Cerebellar nuclear complex (tissue), 1 donor: ENCODE data around the gene NYNRIN.

Experiments
- DNase-seq, 2 experiments: peaks; one replicate each; lab custom pipeline; 2025; lab: John Stamatoyannopoulos, UW

Gene NYNRIN

GRCh38 chr14:24392325-24393091 lies 6.3 kb upstream of the NYNRIN start:
- DNase-seq, result no peak

DNA sequence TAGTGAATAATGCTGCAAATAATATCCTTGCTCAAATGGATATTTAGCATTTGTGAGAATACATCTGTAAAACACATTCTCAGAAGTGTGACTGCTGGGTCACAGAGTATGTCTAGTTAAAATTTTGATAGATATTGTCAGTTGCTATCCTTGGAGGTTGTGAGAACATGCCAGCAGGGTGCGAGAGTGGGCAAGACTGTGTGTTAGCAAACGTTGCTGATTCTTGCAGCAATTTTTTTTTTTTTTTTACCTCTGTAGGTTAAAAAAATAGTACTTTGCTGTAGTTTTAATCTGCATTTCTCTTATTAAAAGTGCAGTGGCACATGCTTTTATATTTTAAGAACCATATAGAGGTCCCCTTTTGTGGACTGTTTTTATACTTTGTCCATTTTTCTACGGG lies 4.5 kb upstream of the NYNRIN start:
- no peak for DNase-seq

- no peak for DNase-seq
Observed at GRCh38 chr14:24395609-24396582, 2.9 kb upstream of the NYNRIN start.

GRCh38 chr14:24397639-24398292 lies 1.0 kb upstream of the NYNRIN start:
- no peak for DNase-seq

- DNase-seq, result no peak
Observed at GRCh38 chr14:24398293-24398652, 530 bp upstream of the NYNRIN start.

- DNase-seq, result no peak
Observed at GRCh38 chr14:24399447-24399822, 632 bp downstream of the NYNRIN start.

GRCh38 chr14:24399999-24400718 lies 1.4 kb downstream of the NYNRIN start:
- no peak for DNase-seq

GRCh38 chr14:24401810-24402702 lies 3.3 kb downstream of the NYNRIN start:
- DNase-seq, result no peak

DNA sequence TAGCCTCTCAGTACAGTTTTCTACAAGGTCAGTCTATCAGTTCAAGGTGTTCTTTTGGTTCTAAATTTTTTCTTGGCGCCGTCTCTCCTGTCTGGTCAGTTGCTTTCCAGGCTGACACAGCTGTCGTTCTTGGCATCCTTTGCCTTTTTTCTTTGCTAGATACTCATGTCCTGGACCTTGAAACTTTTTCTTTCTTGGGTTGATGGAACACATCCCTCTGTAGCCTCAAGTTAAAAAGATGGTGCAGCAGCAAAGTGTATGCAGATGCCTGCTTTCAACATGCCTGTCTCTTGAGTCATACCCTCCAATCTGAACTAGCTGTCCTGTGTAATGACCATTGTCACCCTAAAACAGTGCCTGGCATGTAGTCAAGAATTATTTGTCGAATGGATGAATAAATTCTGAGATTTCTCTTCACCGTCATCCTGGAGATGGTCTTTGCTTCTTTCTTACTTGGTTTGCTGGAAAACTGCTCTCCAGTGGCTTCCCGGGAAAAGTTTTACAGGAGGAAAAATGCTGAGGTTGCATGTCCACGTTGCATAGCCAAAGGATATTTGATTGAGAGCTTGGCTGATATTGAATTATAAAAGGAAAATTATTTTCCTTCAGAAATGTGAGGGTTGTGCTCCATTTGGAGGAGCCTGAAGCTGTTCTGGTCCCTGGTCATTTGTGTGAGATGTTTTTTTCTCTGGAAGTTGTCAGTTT lies 4.6 kb downstream of the NYNRIN start:
- DNase-seq, result no peak

GRCh38 chr14:24404814-24405213 lies 6.0 kb downstream of the NYNRIN start:
- DNase-seq, result no peak

- no peak for DNase-seq
Observed at GRCh38 chr14:24406416-24406815, 7.6 kb downstream of the NYNRIN start.

- no peak for DNase-seq
Observed at GRCh38 chr14:24407608-24408325, 9.0 kb downstream of the NYNRIN start.

DNA sequence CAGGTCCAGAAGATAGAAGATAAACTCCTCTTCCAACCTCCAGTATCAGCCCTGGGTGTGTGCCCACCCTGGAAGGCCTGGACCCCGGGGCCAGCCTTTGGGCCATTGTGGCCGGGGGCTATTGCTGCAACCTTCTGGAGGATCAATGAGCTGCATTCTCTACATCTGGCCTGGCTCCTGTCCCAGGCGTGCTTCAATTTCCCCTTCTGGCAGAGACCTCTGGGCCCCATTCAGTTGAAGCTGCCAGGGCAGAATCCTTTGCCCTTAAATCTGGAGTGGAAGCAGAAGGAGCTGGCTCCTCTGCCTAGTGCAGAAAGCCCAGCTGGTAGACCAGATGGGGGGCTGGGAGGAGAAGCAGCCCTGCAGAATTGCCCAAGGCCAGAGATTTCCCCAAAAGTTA lies 10.0 kb downstream of the NYNRIN start:
- DNase-seq, result no peak

DNA sequence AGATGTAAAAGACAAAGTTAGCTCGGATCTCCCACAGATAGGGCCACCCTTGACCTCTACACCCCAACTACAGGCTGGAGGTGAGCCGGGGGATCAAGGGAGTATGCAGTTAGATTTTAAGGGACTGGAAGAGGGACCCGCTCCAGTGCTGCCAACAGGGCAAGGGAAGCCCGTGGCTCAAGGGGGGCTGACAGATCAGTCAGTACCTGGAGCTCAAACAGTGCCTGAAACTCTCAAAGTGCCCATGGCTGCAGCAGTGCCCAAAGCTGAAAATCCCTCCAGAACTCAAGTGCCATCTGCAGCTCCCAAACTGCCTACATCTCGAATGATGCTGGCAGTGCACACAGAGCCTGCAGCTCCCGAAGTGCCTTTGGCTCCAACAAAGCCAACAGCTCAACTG lies 10.4 kb downstream of the NYNRIN start:
- no peak for DNase-seq

DNA sequence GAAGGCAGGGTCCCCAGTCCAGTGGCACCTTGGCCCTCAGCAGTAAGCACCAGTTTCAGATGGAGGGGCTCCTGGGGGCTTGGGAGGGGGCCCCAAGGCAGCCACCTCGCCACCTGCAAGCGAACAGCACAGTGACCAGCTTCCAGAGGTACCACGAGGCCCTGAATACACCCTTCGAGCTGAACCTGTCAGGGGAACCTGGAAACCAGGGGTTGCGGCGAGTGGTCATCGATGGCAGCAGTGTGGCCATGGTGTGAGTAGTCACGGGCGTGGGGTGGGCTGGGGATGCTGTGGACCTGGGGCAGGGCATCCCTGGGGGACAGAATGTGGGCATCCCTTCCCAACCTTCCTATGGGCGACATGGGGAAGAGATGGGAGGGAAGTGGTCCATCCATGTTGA lies 11.2 kb downstream of the NYNRIN start:
- DNase-seq, result no peak

DNA sequence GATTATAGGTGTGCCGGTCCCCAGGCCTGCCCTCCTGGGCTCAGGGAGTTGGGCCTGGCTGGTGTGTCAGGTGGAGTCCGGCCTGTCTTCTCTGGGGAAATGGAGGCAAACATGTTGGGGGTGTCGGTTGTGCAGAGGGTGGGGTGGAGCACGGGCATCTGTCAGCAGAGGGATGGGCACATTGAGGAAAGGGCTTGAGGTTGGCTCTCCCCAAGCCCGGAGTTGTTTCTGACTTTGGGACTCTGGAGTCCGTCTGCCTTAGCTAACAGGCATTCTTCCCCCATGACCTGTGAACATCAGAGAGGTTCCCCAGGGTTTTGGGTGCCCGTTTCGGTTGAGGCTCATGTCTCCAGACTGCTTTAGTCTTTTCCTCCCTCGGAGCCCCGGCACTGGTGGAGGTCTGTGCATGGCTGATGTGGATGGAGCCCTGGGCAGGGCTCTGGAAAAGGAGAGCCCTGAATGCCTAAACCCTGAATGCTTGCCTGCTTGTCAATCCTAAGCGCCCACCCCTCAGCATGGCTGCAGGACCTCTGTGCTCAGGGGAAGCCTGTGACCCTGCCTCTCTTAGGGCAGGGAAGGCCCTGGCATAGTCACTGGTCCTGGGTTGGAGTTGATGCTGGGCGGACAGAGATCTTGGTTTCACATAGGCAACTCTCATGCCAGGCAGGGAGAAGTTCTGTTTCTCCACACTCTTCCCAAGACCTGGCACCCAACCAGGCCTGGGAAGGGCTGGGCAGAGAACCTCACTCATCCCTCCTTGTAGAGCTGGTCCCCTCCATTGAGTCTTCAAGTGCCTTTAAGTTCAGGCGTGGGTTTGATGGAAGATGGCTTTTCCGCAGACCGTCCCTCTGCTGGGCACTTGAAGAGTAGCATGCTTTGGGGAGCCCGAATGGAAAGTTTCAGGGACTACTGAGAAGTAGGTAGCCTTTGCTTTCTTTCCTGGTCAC lies 12.9 kb downstream of the NYNRIN start:
- no peak for DNase-seq

DNA sequence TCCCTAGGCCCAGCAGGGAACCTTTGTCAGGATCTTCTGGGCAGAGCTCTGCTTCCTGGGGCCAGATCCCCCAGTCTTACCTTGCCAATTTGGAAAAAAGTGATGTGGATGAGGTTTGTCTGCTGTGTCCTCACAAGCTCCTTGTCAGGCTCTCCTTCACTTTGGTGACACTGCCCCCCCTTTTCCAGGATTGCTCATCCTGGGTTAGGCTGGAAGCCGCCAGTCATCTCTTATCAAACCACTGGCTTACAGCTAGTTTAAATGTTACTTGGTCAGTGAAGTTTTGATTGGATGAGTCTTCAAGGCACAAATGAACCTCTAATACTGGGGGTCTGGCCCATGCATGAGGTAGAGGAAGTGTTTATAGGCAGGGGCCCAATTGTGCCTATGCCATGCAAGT lies 15.3 kb downstream of the NYNRIN start:
- DNase-seq, result no peak

- no peak for DNase-seq
Observed at GRCh38 chr14:24414732-24415420, 16.1 kb downstream of the NYNRIN start.
